Erythroblast (primary cell): ENCODE measurements around the gene WASHC3.

ENCODE experiments used
- GATA1 ChIP-seq: IDR thresholded peaks from 2 replicates; pipeline ENCODE4 v1.6.1; 2011; ENCODE audit warnings: low read depth, mild to moderate bottlenecking, control low read depth, low read length, moderate library complexity
- POLR2A ChIP-seq: IDR thresholded peaks from 2 replicates; pipeline ENCODE4 v1.6.1; 2011; ENCODE audit warnings: mild to moderate bottlenecking, low read length

- TF ChIP-seq POLR2A: no peak
- no peak for TF ChIP-seq GATA1
These were observed 69.7 kb downstream of the WASHC3 start for GRCh38 chr12:101992091-101992490.
